Peyer's patch (tissue), 4 donors: Measurements from ENCODE around the gene CROCC.

Source experiments
- POLR2A ChIP-seq, 2 donors: fragments of 450-650 bp; IDR thresholded peaks; one replicate each; pipeline ENCODE4 v1.5.1; 2017; ENCODE audit warnings: antibody characterized with exemption in 2 of 2, mild to moderate bottlenecking in 2 of 2, moderate library complexity in 2 of 2
- TF ChIP-seq, protein P1 (sequence below), 6 experiments: fragments of 450-650 bp in 4 of 6; fragments of 200-600 bp in 2 of 6; sonication (generic) in 1 of 6; IDR thresholded peaks; one replicate each; pipeline ENCODE4 v1.5.1; 2017 to 2019; ENCODE audit warnings: antibody characterized with exemption in 6 of 6, mild to moderate bottlenecking in 3 of 6, moderate library complexity in 1 of 6

DNA sequence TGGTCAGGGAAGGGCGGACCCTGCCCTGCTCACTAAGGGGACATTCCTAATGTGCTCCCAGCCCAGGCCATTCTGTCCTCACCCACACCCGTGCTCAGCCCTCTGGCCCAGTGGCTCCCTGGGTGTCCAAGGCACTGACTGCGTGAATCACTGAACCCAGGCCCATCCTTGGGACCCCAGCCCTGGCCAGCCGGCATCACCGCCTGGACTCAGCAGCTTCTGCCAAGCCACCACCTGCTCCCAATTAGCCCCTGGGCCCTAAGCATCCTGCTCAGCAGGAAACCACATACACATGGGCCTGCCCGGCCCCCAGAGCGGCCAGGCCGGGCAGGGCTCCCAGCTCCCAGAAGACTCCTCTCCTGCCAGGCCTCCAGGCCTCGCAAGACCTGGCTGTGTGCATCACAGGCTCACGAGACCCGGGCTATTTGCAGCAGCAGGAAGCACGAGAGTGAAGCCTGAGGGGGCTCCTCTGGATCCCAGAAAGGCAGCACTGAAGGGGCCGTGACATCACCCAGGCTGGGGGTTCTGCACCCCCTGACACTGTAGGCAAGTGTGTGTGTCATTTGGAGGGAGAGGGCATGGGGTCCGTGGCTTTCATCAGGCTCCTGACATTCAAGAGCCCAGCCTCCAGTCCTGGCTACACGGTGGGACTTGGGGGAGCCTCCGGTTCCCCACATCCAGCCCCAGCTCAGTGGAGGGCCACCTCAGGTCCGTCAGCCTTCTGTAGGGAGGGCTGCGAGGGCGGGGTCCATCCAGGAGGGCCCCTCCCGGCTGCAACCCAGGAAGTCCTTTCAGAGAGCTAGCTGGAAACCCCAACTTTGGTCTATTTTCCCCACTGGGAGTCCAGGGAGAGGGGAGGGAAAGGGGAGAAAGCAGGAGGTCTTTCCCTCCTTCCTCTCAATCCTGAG, 57.1 kb downstream of the CROCC start:
- TF ChIP-seq, protein P1, sequence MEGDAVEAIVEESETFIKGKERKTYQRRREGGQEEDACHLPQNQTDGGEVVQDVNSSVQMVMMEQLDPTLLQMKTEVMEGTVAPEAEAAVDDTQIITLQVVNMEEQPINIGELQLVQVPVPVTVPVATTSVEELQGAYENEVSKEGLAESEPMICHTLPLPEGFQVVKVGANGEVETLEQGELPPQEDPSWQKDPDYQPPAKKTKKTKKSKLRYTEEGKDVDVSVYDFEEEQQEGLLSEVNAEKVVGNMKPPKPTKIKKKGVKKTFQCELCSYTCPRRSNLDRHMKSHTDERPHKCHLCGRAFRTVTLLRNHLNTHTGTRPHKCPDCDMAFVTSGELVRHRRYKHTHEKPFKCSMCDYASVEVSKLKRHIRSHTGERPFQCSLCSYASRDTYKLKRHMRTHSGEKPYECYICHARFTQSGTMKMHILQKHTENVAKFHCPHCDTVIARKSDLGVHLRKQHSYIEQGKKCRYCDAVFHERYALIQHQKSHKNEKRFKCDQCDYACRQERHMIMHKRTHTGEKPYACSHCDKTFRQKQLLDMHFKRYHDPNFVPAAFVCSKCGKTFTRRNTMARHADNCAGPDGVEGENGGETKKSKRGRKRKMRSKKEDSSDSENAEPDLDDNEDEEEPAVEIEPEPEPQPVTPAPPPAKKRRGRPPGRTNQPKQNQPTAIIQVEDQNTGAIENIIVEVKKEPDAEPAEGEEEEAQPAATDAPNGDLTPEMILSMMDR (IDR thresholded peaks at IDR 0.05) = no peak
- TF ChIP-seq POLR2A (IDR thresholded peaks at IDR 0.05) = no peak
